NOMO-1 treated with dmso at 0.1 percent for 144 hours (cell line): ENCODE measurements around the gene MFAP2.

Experiments
- DNase-seq: peaks from one replicate; lab custom pipeline; 2025; ENCODE audit not compliant: unreplicated experiment; lab: John Stamatoyannopoulos, UW

The MFAP2 gene

GRCh38 chr1:16981269-16981849, 939 bp upstream of the MFAP2 start:
- no peak for DNase-seq

DNA sequence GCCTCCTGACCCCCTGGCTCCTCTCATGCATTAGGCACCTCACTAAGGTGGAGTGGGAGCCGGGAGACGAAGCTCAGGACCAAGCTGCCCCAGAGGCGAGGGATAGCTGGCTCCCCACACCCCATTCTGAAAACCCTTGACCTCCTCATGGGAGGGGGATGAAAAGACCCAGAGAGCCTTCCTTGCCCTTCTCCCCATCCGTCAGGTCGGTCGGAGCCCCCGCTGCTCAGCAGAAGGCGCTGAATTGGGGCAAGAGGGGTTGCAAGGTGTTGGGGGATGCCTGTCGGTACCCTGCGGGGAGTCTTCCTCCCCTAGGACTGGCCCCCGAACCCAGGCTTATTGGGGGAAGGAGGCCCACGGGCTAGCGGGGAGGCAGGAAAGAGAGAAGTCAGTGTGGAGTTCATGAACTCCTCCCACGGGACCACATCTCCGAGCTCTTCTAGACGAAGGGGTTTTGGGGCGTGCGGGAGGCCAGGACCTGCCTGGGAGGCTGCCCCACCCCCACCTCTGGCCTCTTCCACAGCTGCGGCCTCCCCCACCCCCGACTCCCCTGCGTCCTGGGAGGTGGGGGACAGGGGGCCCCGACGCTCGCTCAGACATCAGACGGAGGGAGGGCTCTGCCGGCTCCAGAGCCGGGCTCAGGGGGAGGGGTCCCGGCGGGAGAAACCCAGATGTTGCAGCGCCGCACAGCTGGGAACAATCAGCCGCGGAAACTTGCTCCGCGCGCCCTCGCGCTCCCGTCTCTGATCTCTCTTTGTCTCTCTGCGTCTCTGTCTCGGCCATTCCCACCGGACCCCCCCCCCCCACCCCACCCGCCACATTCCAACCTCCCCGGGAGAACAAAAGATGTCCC, 719 bp downstream of the MFAP2 start:
- no peak for DNase-seq

DNA sequence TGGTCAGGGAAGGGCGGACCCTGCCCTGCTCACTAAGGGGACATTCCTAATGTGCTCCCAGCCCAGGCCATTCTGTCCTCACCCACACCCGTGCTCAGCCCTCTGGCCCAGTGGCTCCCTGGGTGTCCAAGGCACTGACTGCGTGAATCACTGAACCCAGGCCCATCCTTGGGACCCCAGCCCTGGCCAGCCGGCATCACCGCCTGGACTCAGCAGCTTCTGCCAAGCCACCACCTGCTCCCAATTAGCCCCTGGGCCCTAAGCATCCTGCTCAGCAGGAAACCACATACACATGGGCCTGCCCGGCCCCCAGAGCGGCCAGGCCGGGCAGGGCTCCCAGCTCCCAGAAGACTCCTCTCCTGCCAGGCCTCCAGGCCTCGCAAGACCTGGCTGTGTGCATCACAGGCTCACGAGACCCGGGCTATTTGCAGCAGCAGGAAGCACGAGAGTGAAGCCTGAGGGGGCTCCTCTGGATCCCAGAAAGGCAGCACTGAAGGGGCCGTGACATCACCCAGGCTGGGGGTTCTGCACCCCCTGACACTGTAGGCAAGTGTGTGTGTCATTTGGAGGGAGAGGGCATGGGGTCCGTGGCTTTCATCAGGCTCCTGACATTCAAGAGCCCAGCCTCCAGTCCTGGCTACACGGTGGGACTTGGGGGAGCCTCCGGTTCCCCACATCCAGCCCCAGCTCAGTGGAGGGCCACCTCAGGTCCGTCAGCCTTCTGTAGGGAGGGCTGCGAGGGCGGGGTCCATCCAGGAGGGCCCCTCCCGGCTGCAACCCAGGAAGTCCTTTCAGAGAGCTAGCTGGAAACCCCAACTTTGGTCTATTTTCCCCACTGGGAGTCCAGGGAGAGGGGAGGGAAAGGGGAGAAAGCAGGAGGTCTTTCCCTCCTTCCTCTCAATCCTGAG, 1.6 kb downstream of the MFAP2 start:
- DNase-seq: no peak

DNA sequence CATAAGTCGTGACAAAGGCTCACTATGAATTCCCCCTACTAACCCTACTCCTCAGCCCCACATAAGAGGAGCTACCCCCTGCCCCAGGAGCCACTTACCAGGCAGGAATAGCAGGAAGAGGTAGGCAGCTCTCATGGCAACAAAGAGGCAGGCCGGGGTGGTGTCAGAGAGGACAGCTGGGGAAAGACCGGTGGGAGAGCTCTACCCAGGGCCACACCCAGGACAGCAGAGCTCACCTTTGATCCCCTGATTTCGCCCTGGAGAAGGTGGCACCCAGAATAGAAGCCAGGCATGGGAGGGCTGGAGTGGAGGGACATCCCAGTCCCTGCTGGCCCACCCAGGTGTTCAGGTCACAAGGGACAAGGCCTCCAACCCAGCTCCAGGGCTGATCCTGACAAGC, 2.3 kb downstream of the MFAP2 start:
- no peak for DNase-seq

DNA sequence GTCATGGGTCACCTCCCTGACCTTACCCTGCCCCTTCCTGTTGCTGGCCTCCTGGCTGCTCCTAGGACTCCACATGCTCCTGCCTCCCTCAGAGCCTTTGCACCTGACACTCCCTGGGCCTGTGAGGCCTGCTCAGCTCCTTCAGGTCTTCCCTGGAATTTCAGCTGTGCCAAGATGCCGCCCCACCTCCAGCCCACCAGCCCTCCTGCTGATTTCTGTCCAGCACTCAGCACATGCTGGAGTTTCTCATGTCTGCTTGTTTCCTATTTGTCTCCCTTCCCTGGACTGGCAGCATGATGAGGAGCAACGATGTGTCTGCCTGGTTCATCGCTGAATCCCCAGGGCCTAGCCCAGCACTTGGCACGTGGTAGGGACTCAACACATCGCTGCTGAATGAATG, 3.0 kb downstream of the MFAP2 start:
- DNase-seq: no peak

DNA sequence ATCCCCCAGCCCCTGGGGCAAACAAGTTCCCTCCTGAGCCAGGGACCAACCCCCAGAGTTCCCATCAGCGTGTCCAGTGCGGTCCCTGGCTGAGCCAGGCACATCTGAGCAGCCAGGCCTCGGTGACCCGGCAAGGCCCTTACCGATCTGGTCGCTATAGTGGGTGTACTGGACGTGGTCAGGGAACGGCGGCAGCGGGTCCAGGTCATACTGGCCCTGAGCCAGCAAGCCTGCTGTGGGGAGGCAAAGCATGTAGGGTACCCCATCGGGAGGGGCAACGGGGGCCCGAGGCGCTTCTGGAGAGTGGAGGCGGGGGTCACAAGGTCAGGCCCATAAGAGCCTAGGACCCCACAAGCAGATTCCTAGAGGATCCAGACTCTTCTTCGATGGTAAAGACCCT, 3.5 kb downstream of the MFAP2 start:
- DNase-seq: no peak

DNA sequence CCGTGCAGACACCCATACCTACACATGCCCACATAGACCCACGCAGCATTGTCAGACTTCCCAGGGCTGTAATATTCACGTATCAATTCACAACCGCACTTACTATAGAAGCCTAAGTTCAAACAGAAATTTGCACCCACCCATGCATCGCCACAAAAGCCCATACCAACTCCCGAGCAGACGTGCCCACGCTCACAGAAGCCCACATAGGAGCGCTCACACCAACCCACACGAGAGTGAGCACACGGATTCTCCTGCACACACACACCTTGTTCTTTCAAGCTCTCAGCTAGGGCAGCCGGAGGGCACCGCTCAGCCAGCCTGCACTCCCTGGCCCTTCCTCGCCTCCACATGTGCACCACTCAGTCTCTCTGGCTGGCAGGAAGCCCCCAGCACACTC, 4.6 kb downstream of the MFAP2 start:
- DNase-seq: no peak

- DNase-seq: no peak
These were observed 5.2 kb downstream of the MFAP2 start for GRCh38 chr1:16975211-16975610.

DNA sequence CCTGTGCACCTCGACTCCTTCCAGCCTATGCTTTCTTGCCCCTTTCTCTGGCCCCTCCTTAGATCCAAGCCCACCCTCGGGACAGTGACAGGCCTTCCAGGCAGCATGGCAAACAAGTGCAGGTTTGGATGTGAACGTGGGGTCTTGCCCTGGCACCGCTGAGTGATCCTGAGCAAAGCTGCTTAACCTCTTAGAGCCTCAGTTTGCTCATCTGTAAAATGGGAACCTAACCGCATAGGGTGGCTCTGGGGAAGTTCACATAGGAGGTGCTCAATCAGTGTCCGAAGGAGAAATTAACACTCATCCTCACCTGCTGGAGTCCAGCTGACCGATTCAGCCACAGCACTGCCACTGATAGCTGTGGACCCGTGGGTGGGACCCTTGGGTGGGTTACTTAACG, 7.2 kb downstream of the MFAP2 start:
- no peak for DNase-seq

GRCh38 chr1:16972189-16972895, 8.1 kb downstream of the MFAP2 start:
- DNase-seq: no peak

- no peak for DNase-seq
These were observed 8.9 kb downstream of the MFAP2 start for GRCh38 chr1:16971341-16972188.

DNA sequence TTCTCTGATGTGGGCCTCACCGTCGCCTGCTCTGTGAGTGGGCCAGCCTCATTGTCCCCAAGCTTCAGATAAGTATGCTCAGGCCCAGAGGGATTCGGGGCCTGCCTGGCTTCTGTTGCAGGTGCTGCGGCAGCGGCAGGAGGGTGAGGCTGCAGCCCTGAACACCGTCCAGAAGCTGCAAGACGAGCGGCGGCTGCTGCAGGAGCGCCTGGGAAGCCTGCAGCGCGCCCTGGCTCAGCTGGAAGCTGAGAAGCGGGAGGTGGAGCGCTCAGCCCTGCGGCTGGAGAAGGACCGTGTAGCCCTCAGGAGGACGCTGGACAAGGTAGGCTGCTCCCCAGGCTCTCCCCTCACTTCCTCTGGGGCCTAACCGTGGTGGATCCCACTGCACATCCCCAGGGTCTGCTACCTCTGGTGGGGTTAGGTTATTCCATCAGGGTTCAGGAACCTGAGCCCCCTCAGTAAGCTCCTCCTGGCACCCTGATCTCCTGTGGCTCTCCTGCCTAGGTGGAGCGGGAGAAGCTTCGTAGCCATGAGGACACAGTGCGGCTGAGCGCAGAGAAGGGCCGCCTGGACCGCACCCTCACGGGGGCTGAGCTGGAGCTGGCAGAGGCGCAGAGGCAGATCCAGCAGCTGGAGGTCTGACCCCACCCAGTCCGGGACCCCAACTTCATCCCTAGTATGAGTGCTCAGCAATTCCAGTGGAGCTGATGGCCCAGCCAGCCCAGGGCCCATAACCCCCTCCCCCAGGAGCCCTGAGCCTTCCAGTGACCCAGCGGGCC, 10.1 kb downstream of the MFAP2 start:
- DNase-seq: no peak

GRCh38 chr1:16969651-16970050, 10.8 kb downstream of the MFAP2 start:
- no peak for DNase-seq

GRCh38 chr1:16969057-16969611, 11.3 kb downstream of the MFAP2 start:
- DNase-seq: no peak

DNA sequence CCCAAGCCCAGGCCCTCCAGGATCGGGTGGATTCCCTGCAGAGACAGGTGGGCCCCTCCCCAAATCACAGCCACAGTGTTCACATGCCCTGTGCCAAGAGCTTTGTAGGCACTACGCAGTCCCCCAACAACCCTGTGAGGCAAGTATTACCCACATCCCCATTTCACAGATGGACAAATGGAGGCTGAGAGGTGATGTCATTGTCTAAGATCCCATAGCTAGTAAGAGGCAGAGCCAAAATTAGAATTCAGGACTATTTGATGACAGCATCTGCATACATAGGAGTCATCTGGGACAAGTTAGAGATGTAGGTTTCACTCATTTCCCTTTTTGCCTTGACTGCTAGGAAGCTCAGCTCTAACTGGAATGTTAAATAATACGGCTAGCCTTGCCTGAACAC, 12.0 kb downstream of the MFAP2 start:
- DNase-seq: no peak

- no peak for DNase-seq
These were observed 12.5 kb downstream of the MFAP2 start for GRCh38 chr1:16967962-16968361.

DNA sequence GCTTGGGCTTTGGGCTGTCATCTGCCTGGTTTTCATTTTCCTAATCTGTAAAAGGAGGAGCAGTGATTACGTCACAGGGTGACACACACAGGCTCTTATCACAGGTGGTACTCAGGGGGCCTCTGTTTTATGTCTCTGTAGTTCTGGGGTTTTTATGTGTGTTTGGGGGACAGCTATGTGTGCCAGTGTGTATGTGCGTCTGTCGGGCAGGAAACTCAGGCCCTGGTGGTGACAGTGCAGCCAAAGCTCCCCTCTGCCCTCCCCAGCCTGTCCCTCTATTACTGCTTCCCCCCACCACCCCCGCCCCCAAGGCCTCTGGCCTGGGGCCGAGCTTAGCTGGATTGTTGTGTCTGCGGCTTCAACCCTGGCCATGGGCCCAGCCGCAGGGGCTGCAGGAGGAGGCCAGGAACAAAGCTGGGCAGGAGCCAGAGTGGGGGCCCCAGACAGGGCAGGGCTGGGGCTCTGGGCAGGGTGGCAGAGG, 13.3 kb downstream of the MFAP2 start:
- DNase-seq: no peak

DNA sequence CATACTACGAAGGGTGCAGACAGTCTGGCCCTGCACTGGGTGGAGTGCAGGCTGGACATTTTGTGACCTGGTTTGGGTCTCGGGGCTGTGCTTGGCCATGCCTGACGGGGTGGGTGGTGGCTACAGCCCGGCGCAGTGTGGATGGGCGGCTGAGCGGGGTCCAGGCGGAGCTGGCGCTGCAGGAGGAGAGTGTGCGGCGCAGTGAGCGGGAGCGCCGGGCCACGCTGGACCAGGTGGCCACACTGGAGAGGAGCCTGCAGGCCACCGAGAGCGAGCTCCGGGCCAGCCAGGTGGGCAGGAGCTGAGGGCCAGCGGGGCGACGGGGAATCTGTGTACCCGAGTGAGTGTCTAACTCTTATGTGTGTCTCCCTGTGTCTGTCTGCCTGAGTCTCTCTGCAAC, 14.1 kb downstream of the MFAP2 start:
- DNase-seq: no peak

- no peak for DNase-seq
These were observed 14.8 kb downstream of the MFAP2 start for GRCh38 chr1:16965486-16966067.
